ENCODE data around the gene PTPRJ. TPM values are rescaled to one million over a fixed set of nuclear protein-coding genes. Genes with fewer than 3 reads are reported as not detected.

PTPRJ gene
- total and polyA plus RNA-seq, 2 of the 4 experiments (the other 2 are of a cell fraction): 5.6 to 14.9 TPM

DNA sequence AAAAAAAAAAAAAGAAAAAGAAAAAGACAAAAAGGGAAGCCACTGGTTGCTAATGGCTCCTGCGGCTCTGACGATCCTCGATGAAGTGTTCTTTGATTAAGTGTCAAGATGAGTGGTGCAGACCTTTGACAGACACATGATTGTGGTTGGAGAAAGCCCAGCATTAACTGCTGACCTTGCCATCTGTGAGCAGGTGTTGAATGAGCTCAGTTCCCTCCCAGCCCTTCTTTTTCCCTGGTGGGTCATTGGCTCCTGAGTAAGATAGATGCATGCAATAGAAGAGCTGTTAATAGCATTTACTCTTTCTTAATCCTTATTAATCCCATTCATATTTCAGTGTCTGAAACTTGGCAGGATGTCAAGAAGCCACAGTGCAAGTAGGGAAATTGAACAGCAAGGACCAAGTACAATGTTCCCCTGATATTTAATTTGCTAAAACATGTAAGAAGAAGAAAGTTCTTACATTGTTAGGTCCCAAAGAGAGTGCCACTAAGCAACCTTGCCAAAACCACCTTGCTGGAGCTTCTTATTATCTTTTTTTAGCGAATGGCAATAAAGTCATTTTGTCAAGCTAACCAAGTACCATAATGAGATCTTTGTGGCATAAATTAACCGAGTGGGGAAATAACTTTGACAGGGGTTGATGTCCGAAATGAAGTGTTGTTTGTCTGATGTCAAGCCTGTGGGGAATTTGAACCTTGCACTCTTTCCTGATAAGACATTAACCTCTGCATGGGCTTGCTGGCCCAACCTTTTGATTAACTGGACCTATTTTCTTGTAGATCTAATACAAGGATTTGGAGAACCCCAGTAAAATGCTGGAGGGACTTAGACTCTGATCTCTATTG is 113.7 kb downstream of the PTPRJ start:
- H3K9me1 ChIP-seq (ENCODE audit: insufficient read depth, low read length): peaks cover 24% of the 10 kb centered on the region
- DNase-seq (peak; percentile 78), ATAC-seq (ENCODE audit: low read depth) (no peak)
- no peak overlapping the region for H2BK5ac ChIP-seq (ENCODE audit: low read depth, low read length, poor library complexity, severe bottlenecking)
- TF ChIP-seq MAFK (IDR thresholded peaks at IDR 0.05; ENCODE audit: low read depth, low read length) (peak; percentile 53; the same call in 1 of the 2 replicates), ELK1 (IDR thresholded peaks at IDR 0.05; ENCODE audit: borderline replicate concordance, low read depth, low read length) (no peak)
- H4K5ac ChIP-seq (ENCODE audit: low read depth, low read length): no peak overlapping the region
- no peak overlapping the region for H3K18ac ChIP-seq (ENCODE audit: low read depth, low read length)
- H3K56ac ChIP-seq (ENCODE audit: extremely low read depth, insufficient read depth, low read length): no peak overlapping the region
- peaks cover 42% of the 10 kb centered on the region for H4K20me1 ChIP-seq (ENCODE audit: insufficient read depth, low read length)
- H2BK20ac ChIP-seq (ENCODE audit: low read depth, low read length): no peak overlapping the region
- intact Hi-C loops (cut with micrococcal nuclease) (no loop called here), dilution Hi-C loops (cut with HindIII; ENCODE audit: low sequenced_read_pairs, unreplicated experiment) (no loop called here), in situ Hi-C loops (cut with MboI; ENCODE audit: low sequenced_read_pairs) (no loop called here)
- H3K9ac ChIP-seq (ENCODE audit: low read depth, low read length): no peak overlapping the region
- H3K23ac ChIP-seq (ENCODE audit: low read depth, low read length): no peak overlapping the region
- H4K8ac ChIP-seq (ENCODE audit: low read depth in 2 of 2, low read length in 2 of 2): no peak overlapping the region
- H3K9me3 ChIP-seq (ENCODE audit: control insufficient read depth, insufficient read depth, low read length): no peaks in the 10 kb centered on the region
- peaks cover 39 to 73% of the 10 kb centered on the region in 2 experiments for H3K79me1 ChIP-seq (ENCODE audit: low read depth in 1 of 2, low read length in 2 of 2)
- H3K27me3 ChIP-seq (ENCODE audit: control insufficient read depth, insufficient read depth, low read length): no peaks in the 10 kb centered on the region
- ChIA-PET CTCF (no interaction called here), POLR2A (ENCODE audit: unreplicated experiment) (no interaction called here)
- no peak overlapping the region for H3K4ac ChIP-seq (ENCODE audit: low read depth, low read length)
- H3K4me2 ChIP-seq (ENCODE audit: low read depth, low read length): no peak overlapping the region
- H2BK120ac ChIP-seq (ENCODE audit: low read depth, low read length): no peak overlapping the region
- H3K4me1 ChIP-seq (ENCODE audit: control insufficient read depth, insufficient read depth, low read length): peaks cover 4% of the 10 kb centered on the region; the same call in 1 of the 2 replicates
- no TSS peak for BruUV-seq (replicated peaks)
- H3K4me3 ChIP-seq (ENCODE audit: insufficient read depth, low read depth, low read length): no peak overlapping the region
- no peak overlapping the region for H2AK9ac ChIP-seq (replicated peaks; ENCODE audit: low read depth, low read length, poor library complexity)
- no peak overlapping the region for H3K27ac ChIP-seq (ENCODE audit: insufficient read depth, low read length)
- H2AK5ac ChIP-seq (ENCODE audit: low read depth, low read length): no peak overlapping the region
- no peaks in the 10 kb centered on the region for H3K36me3 ChIP-seq (ENCODE audit: control insufficient read depth, insufficient read depth, low read length)
- WGBS, 2 experiments (ENCODE audit: extremely low coverage in 2 of 2, insufficient read length in 1 of 2): 40% methylated on average over 1 of the region's 6 CpGs; no CpG with 5 or more reads in 1 of the 2 experiments
- H2BK15ac ChIP-seq (ENCODE audit: low read depth, low read length): no peak overlapping the region
- H2AFZ ChIP-seq (replicated peaks; ENCODE audit: low read length, poor library complexity): no peak overlapping the region
- no peak overlapping the region for H3K14ac ChIP-seq (replicated peaks; ENCODE audit: low read depth, low read length)
- no peak overlapping the region for H4K91ac ChIP-seq (ENCODE audit: insufficient read depth, low read depth, low read length)
